Posterior cingulate gyrus (tissue), 11 donors: ENCODE results near the gene ERF.
A peak's percentile ranks its signal among the peaks of the same experiment; 100 is the strongest.

ENCODE experiments used
- DNase-seq, 10 donors: peaks; one replicate each; pipeline versions ENCODE4 v3.0.0 to v3.0.0-alpha.2; 2020 to 2021; ENCODE audit warnings: mixed read lengths in 3 of 10
- intact Hi-C: fragments of 100-400 bp; cut with DNase I; formaldehyde crosslinking; loops from one replicate; pipeline ENCODE4 v1.15.1; 2023

ERF gene

DNA sequence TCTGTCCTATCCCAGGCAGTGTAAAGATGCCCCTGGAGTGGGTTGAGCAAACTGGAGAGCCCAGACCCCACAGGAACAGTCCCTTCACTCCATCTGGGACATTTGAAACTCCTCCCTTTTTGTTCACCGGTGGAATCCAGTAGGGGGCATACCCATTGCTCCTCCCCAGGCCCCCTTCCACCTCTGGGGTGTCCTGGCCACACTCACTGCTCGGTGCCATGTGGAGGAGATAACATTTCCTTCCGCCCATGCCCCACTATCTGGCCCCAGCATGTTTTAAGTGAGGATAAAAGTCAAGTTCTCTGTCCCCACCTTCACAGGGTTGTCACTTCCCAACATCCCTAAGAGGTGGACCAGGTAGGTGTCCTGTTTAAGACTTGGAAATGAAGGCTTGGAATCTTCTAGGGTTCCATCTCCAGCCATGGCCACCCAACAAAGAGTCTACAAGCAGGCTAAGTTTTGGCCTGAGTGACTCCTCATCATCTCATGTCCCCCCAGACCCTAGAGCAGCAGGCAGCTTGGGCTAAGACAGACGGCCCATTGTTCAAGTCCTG lies 25.6 kb downstream of the ERF start:
- intact Hi-C loops, result no loop called here
- DNase-seq, result peak in 1 of 10 donors; percentile 3

DNA sequence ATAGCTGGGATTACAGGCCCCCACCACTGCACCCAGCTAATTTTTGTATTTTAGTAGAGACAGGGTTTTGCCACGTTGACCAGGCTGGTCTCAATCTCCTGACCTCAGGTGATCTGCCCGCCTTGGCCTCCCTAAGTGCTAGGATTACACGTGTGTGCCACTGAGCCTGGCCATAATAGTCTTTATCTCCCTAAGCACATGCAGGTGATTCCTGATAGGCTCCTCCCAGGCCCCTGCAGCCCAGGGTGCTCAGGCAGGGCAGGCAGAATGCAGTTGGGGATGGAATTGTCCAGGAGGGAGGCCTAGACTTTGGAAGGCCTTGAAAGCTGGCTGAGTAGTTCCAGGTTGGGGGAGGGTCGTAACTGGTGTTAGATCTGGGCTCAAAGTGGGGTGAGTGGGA lies 26.3 kb downstream of the ERF start:
- peak in 2 of 10 donors; percentile 1 to 2 for DNase-seq
- intact Hi-C loops, result no loop called here

DNA sequence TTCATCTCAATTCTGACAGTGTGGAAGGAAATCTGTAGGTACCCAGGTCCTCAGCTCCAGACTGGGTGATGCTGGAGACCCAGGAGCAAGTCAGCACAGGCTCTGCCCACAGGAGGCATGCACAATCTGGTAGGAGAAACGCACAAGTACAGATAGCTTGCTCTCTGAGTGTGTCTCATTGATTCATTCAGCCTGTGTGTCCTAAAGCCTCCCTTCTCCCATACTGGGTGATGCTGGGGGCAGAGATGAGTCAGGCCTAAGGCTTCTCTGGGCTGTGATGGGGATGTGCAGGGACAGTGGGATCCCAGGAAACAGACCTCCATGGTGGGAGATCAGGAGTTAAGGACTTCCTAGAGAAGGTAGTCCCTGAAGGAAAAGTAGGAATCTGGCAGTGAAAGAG lies 28.0 kb downstream of the ERF start:
- peak in 2 of 10 donors; percentile 4 to 12 for DNase-seq
- intact Hi-C loops, result no loop called here

DNA sequence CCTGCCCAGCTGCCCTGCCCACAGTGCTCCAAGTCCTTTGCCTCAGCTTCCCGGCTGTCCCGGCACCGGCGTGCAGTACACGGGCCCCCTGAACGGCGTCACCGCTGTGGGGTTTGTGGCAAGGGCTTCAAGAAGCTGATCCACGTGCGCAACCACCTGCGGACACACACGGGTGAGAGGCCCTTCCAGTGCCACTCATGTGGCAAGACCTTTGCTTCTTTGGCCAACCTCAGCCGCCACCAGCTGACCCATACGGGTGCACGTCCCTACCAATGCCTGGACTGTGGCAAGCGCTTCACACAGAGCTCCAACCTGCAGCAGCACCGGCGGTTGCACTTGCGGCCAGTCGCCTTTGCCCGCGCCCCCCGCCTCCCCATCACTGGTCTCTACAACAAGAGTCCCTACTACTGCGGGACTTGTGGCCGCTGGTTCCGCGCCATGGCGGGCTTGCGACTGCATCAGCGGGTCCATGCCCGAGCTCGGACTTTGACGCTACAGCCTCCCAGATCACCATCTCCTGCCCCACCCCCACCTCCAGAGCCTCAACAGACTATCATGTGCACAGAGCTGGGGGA lies 29.1 kb downstream of the ERF start:
- DNase-seq, result peak in 3 of 10 donors; percentile 56 to 74 (median 73)
- intact Hi-C loops, result no loop called here

DNA sequence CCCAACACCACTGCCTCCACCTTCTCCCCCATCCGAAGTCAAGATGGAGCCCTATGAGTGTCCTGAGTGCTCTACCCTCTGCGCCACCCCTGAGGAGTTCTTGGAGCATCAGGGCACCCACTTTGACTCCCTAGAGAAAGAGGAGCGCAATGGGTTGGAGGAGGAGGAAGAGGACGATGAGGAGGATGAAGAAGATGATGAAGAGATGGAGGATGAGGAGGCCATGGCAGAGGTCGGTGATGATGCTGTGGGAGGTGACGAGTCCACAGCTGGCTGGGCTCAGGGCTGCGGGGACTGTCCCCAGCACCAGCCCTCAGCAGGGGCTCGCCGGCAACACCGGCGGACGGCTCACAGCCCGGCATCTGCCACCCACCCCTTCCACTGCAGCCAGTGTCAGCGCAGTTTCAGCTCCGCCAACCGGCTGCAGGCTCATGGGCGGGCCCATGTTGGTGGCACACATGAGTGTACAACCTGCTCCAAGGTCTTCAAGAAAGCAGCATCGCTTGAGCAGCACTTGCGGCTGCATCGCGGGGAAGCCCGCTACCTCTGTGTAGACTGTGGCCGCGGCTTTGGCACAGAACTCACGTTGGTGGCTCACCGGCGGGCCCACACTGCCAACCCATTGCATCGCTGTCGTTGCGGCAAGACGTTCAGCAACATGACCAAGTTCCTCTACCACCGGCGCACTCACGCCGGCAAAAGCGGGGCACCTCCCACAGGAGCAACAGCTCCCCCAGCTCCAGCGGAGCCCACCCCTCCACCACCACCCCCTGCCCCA lies 29.8 kb downstream of the ERF start:
- DNase-seq, result peak in 3 of 10 donors; percentile 64 to 80 (median 76)
- intact Hi-C loops, result no loop called here

DNA sequence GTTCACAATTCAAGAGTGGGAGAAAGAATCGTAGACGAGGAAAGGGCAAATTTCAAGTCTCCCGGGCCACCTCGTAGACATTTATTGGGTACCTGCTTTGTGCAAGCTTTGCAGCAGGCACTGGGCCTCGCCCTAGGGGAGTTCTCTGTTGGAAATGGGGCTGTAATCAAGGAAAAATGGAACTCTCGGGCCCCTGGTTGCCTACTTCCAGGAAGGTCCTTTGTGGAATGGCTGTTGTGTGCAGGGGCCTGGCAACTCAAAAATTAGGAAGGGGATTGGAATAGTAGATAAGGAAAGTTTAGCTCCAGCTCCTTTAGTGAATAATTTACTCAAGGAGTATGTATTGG lies 34.2 kb downstream of the ERF start:
- intact Hi-C loops, result no loop called here
- peak in 1 of 10 donors; percentile 59 for DNase-seq

DNA sequence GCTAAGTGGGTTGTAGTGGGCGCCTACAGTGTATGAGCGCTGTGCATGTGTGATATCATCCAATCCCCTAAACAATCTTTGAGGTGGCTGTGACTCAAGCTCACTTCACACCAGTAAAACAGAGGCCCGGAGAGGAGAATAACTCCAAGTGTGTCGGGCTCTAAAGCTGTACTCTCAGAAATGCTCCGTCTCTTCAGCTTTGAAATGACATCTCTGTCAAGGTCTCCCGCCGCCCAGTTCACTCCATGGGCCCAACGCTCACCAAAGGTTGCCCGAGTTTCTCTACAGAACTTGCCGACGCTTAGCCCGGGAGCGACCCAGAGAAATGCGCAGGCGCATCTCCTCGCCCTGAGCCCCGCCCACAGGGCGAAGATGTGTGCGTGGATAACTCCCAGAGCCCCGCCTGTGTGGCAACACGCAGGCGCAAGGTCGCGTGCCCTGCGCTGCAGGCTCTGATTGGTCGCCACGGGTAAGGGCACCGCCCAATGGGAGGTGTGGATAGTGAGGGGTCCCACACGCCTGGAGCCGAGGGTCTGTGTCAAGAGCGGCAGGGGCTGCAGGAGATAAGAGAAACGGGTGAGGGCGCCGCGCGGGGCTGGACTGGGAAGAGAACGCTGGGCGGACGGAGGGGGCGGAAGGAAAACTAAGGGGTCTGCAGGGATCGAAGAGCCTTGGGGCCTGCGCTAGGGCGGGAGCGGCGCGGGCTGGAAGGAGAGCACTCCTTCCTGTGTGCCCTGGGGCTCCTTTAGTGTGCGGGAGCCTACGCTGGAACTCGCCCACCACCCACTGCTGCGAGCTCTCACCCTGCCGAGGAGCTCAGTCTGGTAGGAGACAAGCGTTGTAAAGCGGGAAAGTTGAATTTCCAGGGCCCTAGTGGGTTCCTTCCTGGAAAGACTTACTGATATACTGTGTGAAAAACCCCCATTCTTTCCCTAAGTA lies 34.8 kb downstream of the ERF start, which contains the start of gene ZNF526:
ZNF526 (plus strand) TSS at position 501 of the 939 bp plus-strand sequence. CDS start 4,092 bp downstream, outside the sequence.
- intact Hi-C loops, result no loop called here

DNA sequence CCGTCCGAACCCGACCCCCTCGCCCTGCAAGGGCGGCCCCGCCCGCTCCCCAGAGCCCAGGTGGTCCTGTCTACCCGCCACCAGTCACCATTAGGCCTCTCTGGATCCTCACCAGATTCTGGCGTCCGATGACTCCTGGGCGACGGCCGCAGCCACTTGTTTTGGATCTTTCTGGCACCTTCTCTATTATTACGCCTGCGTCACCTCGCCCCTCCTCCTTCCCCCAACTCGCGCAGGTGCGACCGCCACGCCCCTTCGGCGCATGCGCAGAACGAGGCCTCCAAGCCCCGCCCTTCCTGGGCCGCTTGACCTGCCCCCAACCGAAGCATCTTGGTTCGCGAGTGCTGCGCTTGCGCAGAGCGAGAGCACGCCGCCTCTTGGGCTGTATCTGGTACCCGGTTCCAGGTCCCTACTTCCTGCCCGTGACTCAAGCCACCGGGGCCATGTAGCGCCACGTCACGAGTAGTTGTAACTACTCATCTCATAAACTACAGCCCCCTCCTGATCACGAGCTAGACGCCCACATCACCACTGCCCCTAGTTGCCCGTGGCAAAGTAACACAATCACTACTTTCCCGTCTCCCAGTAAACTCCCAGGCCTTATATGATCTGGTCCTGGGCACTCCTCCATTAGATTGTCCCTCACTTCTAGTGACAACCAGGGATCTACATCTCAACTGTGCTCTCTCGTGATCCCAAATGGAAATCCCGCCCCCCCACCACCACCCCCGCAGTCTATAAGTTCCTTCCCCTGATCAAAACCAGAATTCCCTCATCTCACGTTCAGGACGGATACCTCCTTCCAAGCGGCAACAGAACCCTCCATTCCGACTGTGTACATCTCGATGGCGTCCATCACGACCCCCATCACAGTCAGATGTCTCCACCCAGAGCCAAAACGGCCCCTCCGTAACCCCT lies 37.1 kb downstream of the ERF start, which contains the start of gene DEDD2:
DEDD2 (minus strand) TSS at position 158 of the 918 bp plus-strand sequence. CDS start 670 bp downstream, outside the sequence.
- peak; percentile 94 to 100 (median 97) for DNase-seq

More for the DNA sequence above, 34.8 kb downstream of the ERF start, which contains the start of gene ZNF526:
- peak; percentile 95 to 100 (median 97) for DNase-seq

DNA sequence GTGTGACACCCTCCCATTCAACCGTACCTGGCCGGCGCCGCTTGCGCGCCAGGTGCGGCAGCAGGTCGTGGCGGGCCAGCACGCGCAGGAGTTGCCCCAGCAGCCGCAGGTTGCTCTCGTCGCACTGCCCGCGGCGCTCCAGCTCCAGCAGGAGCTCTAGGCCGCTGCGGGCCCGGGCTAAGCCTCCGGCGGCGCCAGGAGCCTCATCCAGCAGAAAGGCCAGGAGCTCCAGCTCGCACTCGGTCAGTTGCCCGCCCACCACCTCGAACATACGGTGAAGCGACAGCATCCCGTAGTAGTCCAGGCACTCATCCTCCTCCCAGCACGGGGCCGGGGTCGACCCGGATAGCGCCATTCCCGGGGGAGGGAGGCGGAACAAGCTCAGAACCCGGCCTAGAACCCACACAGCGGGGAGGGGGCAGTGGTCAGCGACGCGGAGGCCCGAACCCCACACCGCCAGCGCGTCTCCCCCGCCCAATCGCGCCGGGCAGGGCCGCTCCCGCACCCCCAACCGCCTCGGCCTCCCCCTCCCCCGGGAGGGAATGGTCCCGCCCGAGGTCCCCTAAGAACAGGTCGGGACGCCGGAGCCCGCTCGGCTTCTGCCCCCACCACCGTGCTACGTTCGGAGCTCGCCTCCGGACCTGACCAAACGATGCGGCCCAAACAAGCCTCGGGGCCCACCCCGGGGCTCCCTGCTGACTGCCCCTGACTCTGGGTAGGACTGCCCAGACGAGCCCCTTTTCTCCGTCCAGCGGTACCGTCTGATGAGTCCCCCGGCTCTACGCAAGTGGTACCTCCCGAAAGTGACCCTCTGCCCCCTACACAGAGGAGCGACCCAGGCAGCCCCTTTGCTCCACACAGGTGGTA lies 38.0 kb downstream of the ERF start:
- peak in 9 of 10 donors; percentile 14 to 91 (median 39) for DNase-seq
- intact Hi-C loops, result no loop called here

More for the DNA sequence above, 37.1 kb downstream of the ERF start, which contains the start of gene DEDD2:
- intact Hi-C loops, result no loop called here

DNA sequence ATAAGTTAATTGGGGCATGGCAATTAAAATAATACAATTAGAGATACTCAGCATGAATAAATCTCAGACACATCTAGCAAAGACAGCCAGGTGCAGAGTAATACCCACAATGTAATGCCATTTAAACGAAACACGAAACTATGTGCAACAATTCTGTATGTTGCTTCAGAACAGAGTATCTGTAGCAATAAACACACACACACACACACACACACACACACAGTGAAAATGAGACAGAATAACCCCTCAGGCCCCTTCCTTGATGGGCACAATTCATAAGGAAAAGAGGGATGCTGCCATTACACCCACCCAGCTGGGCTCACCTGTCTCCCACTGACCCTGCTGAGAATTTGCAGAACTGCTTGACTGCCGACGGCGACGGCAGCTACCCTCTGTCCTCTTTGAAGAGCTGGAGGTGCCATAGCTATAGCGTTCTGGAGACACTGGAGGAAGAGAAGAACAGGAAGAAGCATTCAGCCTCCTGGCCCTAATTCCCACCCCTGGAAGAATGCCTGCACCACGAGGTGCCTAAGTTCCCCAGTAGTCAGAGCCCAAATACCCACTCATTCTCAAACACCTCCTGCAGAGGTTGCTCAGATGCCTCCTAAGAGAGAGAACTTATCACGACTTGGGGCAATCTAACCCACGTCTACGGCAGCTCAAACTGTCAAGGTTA lies 40.0 kb downstream of the ERF start:
- intact Hi-C loops, result no loop called here
- DNase-seq, result peak in 2 of 10 donors; percentile 26 to 35

DNA sequence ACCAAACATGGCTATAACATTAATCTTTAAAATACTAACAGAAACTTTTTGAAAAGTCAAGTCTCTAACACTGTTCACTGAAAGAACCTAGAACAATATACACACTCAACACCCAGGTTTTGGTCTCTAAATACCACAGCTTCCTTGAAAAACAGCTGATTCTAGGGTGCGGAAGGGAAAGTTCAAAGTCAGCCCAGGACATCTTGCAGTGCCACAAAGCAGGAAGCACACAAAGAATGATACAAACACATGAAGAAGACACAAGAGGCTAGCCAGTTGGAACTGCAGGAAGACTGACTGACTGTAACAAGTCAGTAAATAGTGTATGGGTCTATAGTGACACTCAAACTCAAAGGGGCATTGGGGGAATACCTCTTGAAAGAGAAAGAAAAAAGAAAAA lies 42.0 kb downstream of the ERF start:
- DNase-seq, result no peak
- intact Hi-C loops, result no loop called here

DNA sequence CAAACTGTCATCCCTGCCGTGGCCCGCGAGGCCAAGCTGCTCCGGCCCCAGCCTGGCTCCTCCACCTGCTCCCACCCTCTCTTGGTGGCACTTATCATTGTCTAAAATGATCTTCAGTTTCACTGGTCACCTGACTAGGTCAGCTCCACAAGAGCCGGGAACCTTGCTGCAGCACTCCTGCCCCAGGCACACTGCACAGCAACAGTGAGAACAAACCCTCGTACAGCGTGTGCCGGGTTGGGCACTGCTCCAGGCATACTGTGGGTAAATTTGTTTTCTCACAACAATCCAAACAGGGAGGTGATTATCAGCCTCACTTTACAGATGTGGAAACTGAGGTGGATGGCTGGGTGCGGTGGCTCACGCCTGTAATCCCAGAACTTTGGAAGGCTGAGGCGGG lies 46.3 kb downstream of the ERF start:
- intact Hi-C loops, result no loop called here
- DNase-seq, result peak in 2 of 10 donors; percentile 45 to 64

DNA sequence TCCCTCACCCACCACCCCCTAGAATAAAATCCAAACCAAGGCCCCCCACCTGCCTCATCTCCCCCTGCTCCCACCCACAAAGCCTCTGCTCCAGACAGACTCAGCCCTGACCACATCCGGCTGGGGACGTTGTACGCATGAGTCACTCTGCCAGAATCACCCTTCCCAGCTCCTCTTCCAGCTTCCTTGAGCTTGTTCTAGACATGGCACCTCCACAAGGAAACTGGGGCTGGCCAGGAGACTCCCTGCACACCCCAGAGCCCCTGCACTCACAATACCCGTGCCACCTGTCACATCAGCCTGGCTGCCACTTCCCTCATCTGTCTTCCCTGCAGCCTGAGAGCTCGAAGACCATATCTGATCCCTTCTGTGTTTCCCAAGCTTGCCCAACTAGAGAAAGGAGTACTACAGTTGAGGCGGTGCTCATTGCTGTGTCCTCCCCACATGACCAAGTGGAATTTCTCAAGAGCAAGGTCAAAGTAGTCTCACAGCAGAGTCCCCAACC lies 47.1 kb downstream of the ERF start:
- intact Hi-C loops, result no loop called here
- DNase-seq, result peak in 3 of 10 donors; percentile 68 to 84 (median 80)

DNA sequence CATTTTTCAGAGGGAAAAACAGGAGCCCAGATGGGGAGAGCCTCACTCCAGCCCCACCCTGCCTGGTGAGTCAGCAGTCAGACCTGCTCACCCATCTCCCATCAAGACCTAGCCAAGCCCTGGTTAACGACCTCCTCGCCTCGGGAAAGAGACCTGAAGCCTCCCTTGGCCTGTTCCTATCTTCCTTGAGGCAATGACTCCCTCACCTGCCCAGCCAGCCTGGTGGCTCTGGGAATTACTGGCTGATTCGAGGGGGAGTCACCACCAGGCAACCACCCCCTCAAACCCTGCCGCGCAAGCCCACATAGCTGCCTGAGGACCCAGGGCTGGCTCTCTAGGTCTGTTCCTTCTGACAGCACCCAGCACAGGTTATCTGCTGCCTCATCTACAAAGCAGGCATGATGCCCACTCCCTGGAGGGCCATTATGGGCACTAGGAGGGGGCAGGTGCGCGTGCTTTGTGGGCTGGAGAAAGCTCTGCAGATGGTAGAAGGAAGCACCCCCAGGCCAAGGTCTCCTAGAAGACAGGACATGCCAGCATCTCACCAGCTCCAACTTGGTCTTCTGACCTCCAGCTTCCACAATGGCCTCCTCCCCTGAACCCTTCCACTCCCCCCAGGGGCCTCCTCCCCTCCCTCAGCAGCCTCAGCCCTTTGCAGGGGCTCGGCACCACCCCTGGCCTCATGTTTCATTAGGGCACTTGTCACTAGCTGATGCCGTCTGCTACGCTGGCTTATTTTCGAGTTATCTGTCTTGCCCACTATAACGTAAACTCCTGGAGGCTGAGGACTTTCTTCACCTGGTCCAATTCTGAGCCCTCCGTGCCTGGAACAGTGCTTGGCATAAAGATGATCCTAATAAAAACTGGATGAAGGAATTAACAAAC lies 47.8 kb downstream of the ERF start:
- peak in 5 of 10 donors; percentile 12 to 84 (median 71) for DNase-seq
- intact Hi-C loops, result no loop called here

DNA sequence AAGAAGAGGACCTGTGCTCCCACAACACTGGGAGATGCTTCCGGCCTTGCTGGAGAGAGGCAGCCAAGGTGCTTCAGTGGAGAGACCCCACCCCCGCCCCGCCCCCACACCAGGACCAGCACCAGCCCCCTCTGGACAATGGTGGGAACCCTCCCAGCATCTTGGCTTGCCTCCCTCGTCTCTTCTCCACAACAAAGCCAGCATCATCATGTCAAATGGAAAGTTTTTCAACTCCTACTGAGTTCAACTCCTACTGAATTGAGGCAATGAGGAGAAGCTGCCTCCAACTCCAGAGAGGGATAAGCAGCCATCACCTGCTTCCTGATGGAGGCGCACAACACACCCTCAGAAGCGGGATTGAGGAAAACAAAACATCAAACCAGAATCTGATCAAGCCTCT lies 50.3 kb downstream of the ERF start:
- intact Hi-C loops, result no loop called here
- peak in 1 of 10 donors; percentile 6 for DNase-seq

DNA sequence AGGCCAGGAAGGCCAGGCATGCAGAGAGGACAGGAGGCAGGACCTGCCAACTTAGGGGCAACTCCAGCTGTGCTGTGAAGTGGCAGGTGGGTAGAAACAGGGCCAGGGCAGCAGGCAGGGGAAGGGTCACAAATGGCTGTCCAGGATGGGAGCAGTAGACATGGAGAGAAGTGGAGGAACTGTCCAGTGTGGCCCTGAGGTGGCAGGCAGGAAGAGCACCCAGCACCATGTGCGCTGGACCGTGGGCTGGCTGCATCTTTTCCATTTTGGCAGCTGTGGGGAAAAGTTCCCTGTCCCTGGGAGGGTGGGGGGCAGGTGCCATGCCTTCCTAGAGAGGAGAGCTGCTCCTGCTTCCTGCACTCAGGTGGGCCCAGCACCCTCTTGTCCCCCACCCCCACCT lies 51.2 kb downstream of the ERF start:
- DNase-seq, result peak in 1 of 10 donors; percentile 33
- intact Hi-C loops, result no loop called here
